Stimulated activated CD4-positive, alpha-beta T cell treated with anti-CD3 and anti-CD28 coated beads, Interleukin-1b, Interleukin-23, amount 100 ng/mL, for 1 hour (primary cell): ENCODE results near the gene RFX7.
A peak's percentile ranks its signal among the peaks of the same experiment; 100 is the strongest.
"Not testable (repeated sequence)": the region's sequence is repeated elsewhere in the genome, so short reads cannot be mapped to it uniquely, and the experiment has no call there.

ENCODE experiments used
- DNase-seq, 2 donors: peaks; one replicate each; pipeline ENCODE4 v3.0.0-alpha.2; 2020; ENCODE audit warnings: low read depth in 2 of 2

Gene RFX7

DNA sequence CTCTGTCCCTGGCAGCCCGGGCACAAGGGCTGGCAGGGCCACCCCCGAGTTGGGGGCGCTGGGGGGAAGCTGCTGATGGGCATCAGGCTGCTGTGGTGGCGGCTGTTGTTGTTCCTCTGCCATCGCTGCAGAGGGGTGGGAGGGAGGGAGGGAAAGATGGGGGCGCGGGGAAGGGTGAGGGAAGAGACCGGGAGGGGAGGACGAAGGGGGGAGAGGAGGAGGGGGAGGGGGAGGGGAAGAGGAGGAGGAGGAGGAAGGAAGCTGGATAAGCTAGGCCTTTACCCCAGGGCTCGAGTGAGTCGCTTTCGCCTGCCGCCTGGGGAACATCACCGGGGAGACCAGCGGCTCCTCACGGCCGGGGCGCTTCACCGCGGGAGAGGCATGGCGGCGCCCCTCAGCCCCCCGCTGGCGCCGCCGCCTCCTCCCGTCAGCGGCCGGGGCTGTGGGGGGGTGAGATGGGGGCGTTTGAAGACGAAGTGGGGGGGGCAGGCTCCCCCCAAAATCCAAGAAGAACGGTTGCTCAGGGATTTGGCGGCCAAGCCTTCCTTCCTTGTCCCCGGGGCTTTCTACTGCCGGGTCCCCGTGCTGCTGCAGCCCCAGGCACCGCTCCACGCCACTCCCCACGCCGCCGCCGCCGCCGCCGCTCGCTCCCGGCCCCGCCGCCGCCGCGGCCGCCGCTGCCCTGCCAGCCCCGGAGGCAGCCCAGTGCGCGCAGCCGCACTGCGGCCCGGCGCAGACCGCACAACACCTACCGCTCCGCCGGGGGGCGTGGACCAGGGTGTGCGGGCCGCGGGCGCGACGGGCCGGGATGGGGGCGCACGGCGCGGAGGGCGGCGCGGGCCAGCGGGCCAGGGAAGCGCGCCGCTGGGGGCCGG is at the start of gene RFX7:
Gene RFX7, minus strand, starts transcription at position 717 of the 875 bp plus-strand sequence. Its CDS starts 594 bp downstream, at position 123.
- DNase-seq, result peak; percentile 54 to 60

DNA sequence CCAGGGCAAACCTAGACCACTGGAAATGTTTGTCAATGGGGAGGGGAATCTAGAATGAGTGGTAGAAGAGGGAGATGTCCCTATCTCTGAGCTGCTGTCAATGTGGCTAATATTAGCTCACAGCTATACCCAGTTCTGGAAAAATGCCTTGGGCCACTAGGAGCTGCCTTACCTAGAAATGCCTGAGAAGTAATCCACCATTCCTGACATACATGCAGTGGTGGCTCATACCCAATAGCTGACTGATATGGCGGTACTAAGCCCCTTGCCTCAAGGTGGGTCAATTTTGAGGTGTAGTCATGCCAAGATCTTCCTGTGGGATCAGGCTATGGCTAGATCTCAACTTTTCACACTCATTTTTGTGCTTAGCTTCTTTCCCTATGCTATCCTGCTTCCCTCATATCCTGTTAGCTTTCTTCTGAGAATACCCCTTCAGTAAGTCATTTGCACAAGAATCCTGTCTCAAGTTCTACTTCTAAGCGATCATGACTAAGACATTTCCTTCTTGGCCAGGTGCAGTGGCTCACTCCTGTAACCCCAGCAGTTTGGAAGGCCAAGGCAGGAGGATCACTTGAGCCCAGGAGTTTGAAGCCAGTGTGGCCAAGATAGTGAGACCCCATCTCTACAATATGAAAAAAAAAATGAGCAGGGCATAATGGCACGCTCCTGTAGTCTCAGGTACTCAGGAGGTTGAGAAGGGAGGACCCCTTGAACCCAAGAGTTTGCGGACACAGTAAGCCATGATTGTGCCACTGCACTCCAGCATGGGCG is 49.1 kb upstream of the RFX7 start:
- DNase-seq, result no peak

DNA sequence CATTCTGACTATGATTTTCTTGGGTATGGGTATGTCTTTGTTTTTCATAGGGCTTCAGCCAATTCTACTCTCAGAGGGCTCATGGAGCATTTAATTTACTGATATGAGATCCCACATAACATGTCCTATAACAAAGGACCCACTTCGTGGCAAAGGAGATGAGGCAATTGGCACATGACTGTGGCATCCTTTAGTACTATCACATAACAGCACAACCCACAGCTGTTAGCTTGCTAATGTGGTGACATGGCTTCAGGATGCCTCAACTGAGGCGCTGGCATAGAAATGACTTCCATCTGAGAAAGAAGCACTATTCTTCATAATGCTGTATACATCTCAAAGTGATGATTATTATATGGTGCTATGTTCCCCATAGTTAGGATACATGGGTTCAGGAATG is 48.1 kb upstream of the RFX7 start:
- DNase-seq, result no peak

DNA sequence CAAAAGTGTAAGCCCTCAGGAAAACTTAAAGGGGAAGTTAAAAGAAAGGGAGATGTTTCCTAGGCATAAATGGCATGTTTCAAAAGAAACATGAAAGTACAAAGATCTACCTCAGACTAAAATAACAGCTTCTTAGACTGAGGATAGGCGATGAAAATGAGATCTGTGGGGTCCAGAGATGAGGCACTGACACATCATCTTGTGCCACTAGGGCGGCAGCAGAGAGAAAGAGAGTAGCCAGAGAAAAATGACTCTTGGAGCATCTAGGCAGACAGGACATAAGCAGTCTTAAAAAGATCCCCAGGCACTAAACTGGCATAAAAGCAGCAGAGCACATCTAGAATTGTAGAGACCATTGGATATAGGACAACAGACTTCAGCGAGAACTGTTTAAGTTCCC is 42.5 kb upstream of the RFX7 start:
- DNase-seq, result no peak

DNA sequence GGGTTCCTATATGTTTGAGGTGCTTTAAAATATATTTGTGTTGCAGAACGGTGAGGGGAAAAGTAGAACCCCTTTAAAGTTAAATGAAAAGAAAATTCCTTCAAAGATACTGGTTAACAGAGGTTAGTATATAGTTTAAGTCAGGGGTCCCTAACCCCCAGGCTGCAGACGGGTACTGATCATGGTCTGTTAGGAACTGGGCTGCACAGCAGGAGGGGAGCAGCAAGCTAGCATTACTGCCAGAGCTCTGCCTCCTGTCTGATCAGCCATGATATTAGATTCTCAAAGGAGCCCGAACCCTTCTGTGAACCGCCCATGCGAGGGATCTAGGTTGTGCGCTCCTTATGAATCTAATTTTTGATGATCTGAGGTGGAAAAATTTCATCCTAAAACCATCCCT is 37.5 kb upstream of the RFX7 start:
- DNase-seq, result no peak

DNA sequence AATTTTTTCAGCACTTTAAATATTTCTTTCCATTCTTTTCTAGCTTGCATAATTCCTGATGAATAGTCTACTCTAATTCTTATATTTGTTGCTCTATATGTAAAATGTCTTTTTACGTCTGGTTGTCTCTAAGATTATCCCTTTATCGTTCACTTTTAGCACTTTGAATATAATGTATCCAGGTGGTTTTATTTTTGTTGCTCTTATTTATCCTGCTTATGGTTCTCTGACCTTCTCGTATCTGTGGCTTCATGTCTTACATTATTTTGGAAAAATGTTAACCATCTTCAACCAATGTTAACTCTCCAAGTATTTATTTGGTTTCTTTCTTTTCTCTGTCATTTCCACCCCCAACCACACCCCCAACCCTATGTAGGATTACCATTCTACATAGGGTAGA is 30.0 kb upstream of the RFX7 start:
- no peak for DNase-seq

DNA sequence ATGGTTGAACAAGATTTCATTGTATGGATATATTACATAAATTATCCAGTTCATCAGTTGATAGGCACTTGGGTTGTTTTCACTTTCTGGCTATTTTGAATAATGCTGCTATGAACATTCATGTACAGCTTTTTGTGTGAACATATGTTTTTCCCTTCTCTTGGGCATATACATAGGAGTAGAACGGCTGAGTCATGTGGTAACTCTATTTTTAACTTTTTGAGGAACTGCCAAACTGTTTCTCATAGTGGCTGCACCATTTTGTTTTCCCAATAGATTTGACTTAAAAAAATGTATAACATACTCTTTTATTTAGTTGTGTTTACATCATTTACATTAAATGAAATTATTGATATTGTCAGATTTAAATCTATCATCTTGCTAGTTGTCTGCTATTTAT is 28.8 kb upstream of the RFX7 start:
- DNase-seq, result no peak

DNA sequence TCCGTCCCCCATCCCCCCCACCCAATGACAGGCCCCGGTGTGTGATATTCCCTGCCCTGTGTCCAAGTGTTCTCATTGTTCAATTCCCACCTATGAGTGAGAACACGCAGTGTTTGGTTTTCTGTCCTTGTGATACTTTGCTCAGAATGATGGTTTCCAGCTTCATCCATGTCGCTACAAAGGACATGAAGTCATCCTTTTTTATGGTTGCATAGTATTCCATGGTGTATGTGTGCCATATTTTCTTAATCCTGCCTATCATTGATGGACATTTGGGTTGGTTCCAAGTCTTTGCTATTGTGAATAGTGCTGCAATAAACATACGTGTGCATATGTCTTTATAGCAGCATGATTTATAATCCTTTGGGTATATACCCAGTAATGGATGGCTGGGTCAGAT is 22.8 kb upstream of the RFX7 start:
- not testable (repeated sequence) for DNase-seq

DNA sequence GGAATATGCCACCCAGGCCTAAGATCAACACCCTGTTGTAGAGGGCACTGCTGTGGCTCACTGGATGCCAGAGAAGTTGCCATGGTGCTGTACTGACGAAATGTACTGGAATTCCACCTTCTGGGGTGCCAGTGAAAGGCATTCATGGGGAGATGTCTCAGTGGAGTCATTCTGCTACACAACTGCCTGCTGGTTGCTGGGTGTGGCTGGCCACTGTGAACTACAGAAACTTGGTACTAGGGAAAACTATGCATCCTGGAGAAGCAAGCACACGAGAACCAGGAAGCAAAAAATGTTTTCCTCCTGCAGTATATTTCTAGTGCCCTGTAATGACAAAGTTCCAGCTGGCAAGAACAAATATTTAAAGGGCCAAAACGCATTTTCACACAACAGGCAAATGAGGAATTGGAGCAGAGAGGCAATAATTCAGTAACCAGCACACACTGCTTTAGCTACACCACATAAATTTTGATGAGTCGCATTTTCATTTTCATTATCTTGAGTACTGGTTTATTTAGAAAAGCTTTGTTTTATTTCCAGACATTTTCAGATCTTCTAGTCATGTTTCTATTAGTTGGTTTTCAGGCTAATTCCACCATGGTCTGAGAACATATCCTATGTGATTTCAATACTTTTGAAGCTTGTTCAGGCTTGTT is 18.3 kb upstream of the RFX7 start:
- no peak for DNase-seq

DNA sequence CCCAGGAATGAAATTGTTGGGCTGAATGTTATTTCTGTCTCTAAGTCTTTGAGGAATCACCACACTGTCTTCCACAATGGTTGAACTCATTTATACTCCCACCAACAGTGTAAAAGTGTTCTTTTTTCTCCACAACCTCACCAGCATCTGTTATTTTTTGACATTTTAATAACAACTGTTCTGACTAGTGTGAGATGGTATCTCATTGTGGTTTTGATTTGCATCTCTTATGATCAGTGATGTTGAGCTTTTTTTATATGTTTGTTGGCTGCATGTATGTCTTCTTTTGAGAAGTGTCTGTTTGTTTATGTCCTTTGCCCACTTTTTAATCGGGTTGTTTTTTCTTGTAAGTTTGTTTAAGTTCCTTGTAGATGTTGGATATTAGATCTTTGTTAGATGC is 13.6 kb upstream of the RFX7 start:
- DNase-seq, result not testable (repeated sequence)

DNA sequence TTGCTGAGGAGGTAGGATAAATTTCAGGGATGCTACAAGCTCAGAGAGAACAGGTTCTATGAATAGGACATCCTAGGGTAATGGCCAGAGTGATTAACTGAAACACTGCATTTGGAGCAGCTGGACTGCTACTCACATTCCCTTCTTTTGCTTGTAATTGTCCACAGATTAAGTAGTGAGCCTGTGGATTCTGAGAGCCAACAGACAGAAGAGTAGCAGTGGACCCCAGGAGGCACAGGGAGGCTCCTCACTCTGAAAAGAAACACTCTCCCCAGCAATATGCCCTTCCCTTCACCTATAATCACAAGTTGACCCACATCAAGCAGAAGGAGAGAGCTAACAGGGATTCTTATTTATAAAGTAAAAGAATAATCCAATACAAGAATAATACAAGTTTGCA is 10.6 kb upstream of the RFX7 start:
- DNase-seq, result no peak

DNA sequence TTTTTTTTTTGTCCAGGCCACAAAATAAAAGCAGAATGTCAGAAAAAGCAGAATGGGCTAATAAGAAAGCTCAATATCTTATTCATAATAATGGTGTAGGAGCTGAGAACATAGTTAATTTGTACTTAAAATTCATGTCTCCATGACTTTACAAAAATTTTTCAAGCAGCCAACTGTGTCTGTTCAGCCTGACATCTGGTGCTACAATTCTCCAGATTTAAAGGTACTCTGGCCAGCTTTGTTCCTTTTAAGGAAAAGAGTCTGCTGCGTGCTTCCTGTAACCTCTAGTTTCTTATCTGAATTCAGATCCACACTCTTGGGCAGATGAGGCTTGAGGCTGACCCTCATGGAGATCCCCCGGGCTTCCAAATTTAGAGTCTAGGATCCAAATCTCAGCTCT is 8.7 kb upstream of the RFX7 start:
- no peak for DNase-seq

DNA sequence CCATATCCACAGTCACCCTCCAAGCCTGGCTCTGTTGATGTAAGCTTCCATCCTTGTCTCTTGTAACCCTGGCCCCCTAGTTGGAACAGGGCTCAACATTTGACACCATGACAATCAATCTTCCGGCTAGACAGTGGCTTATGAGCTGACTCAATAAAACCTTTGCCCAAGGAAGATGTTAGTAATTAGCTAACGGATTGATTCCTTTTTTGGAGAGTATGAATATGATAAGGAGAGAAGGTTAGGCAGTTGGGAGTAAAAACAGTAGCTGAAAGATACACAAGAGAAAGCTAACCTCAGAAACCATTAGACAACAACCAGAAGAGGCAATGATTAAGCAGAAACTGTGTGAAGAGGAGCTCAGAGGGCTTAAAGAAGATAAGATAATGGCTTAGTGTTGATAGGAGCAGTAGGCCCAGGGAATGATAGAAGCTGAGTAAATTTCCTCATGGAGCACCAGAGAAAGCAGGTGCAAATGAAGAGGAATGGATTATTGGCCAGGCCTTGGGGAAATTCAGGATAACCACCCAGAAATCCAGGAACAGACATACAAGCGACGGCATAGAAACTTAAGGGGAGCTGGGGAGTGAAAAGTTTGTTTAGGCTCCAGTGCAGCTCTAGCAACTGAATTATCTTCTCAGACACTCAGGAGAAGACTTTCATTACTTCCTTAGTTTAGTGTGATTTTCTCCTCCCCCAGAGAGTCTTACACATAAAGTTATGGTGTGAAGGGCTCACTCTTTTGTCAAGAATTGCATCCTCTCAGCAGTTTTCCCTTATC is 7.8 kb upstream of the RFX7 start:
- DNase-seq, result no peak

DNA sequence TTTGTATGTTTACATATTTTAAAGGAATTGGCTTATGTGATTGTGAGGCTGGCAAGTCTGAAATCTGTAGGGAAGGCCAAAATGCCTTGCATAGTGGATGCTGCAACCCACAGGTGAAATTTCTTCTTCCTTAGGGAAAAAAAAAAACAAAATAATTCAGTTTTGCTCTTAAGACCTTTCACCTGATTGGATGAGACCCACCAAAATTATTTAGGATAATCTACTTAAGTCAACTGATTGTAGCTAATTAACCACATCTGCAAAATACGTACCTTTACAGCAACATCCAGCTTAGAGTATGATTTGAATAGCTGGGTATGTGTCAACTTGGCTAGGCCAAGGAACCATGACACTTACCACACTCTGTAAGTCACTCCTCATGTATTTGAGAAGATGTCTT is 6.9 kb upstream of the RFX7 start:
- no peak for DNase-seq

DNA sequence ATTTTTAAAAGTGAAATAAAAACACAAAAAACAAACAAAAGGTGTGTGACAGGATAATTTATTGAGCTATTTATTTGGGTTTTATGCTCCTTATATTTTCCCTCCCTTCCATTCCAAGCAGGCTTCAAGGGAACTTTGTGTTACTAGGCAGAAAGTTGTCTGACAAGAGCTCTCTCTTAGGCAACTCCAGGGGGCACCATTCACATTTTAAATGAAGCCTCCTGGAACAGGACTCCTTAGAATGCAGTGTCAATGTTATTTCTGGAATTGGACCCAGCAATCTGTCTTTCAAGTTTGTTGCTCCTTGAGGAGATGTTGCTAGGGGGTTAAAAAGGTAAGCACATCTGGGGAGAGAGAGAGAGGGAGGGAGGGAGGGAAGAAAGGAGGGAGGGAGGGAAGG is 5.4 kb upstream of the RFX7 start:
- no peak for DNase-seq

DNA sequence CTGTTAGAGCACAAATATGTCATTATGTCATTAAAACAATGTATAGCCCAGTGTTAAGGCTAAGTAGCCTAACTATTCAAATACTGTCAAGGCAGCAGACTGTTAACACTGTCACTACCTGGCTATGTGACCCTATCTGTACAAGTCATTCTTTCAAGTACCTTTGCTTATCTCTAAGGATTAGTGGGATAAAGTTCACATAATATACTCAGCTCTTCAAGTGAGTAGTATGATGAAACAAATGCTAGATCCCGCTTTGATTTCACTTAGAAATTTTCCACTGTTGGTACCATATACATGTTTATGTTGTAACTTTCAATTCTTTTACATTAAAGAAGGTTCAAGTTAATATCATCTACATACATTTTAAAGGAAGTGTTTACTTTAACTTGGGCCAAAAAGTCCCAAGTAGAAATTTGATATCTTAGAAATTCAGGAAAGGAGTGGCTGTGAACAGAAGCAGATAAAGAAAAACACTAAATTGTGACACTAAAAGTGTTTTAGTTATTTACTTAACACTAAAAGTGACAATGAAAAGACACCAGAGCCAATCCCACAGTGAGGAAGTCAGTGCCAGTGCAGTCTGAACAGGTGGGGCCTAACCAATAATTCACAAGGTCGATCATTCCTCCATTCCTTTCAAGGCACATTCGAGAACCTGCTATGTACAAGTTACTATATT is 4.8 kb upstream of the RFX7 start:
- DNase-seq, result no peak

DNA sequence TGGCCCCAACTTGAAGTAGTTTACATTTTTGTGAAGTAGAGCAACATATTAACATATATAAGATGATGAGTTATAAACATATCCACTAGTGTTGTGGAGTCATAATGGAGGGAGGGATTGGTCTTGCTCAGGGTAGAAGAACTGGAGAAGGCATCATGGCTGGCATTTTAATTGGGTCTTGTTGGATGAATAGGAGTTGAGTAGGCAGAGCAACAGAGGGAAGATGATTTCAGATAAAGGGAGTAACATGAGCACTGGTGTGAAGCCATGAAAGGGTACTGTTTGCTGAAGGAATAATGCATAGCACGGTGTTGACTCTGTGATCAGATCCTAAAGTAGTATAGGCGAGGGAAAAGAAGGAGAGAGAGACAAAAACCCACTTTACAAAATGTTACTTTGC is 3.6 kb upstream of the RFX7 start:
- no peak for DNase-seq

DNA sequence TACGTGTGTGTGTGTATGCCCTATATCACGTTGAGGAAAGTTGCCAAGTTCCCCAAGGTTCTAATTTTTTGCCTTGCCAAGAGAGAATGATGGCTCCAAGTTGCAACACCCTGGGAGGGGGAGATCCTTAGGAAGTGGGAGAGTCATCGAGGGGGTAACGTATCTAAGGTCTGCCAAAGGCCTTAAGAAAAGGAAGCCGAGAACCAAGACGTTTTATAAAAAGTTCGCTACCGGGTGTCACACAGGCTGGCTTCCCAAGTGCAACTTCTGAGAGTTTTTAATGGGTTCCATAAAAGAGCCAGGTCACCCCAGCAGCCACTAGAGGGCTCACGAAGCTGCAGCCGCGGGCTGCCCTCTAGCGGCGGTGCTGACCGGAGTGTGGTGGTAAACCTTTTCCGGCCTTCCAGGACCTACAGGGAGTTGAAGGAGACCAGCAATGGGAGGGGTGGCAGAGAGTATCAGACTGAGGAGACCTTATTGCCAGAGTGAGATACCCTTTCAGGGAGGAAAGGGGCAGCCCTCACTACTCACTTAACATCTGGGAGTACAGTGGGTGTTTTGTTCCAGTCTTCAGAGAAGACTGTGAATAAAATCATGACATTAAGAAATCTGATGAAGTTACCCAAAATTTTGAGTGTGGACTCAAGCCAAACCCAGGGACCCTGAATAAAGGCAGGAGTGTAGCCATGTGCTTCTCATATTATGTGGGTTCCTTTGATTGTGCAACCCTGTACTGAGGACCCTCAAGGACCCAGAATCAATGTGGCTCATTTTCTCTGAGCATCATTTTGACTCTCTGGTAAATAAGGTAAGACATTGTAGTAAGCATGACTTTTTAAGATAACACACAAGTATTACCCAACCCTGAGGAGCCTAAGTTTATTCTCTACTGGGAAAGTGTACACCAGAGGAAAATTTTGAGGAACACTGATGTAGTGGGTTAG is 2.5 kb upstream of the RFX7 start:
- peak; percentile 71 to 72 for DNase-seq

DNA sequence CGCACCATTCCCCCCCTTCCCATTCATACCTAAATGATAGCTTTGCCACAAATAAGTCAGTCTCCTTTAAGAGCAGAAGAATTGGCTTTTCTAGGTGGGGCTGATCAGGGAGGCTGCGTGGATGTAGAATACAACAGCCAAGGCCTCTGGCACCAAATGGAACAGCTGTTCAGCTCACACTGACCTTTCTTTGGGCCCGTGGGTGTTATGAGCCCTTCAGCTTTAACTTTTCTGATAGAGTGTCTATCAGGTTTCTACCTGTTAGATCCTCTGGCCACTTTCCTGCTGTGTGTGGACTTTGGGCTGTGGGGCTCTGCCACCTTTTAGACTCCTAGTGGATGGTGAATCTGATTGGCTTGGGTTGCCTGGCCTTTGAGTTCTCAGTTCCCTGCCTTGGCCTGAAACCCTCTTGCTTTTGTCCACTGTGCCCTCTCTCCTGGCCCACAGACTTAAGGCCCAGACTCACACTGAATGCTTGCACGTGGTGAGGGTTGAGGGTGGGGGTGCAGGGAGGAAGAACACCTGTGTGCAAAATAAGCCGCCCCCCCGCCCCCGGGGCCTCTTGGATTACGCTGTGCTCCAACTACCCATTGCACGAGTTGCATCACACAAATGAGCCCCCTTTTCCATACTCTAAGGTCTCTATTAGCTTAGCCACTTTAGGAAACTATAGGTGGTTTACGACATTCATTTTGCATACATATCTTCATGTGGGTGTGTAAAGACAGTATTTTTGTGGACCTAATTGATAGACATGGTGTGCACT is 1.3 kb upstream of the RFX7 start:
- DNase-seq, result peak in 1 of 2 donors; percentile 21
